Thyroid gland (tissue), 4 donors: Measurements from ENCODE around the gene LPIN3. TPM values are rescaled to one million over a fixed set of nuclear protein-coding genes. Genes with fewer than 3 reads are reported as not detected.
A peak's percentile ranks its signal among the peaks of the same experiment; 100 is the strongest.

Experiments used
- DNase-seq, 2 donors: peaks; one replicate each; pipeline ENCODE4 v3.0.0-alpha.2; 2019
- H3K27ac ChIP-seq, 3 donors: fragments of 200-600 bp; sonication (generic); 1 replicate in 2 of 3; 2 replicates in 1 of 3; pipeline ENCODE4 v1.5.1; 2016 to 2019; ENCODE audit warnings: mild to moderate bottlenecking in 1 of 3, moderate library complexity in 1 of 3
- H3K27me3 ChIP-seq: fragments of 200-600 bp; sonication (generic); one replicate; pipeline ENCODE4 v1.5.1; 2019
- H3K36me3 ChIP-seq, 2 donors: fragments of 200-600 bp; sonication (generic); one replicate each; pipeline ENCODE4 v1.5.1; 2016 to 2019
- H3K4me1 ChIP-seq, 2 donors: fragments of 200-600 bp; sonication (generic); one replicate each; pipeline ENCODE4 v1.5.1; 2017 to 2019
- H3K4me3 ChIP-seq, 3 donors: fragments of 200-600 bp; sonication (generic); replicated peaks in 1 of 3; 1 replicate in 2 of 3; 2 replicates in 1 of 3; pipeline ENCODE4 v1.5.1; 2016; ENCODE audit warnings: mild to moderate bottlenecking in 1 of 3
- H3K9me3 ChIP-seq: fragments of 200-600 bp; sonication (generic); one replicate; pipeline ENCODE4 v1.5.1; 2017
- CTCF ChIP-seq, 6 experiments: fragments of 200-600 bp in 3 of 6; fragments of 450-650 bp in 3 of 6; sonication (generic) in 3 of 6; IDR thresholded peaks; one replicate each; pipeline ENCODE4 v1.5.1; 2016 to 2019; ENCODE audit warnings: antibody characterized with exemption in 6 of 6, mild to moderate bottlenecking in 2 of 6, inconsistent platforms in 1 of 6, moderate library complexity in 1 of 6
- POLR2A ChIP-seq, 2 donors: fragments of 450-650 bp; IDR thresholded peaks; one replicate each; pipeline ENCODE4 v1.6.1; 2017; ENCODE audit warnings: antibody characterized with exemption in 2 of 2, mild to moderate bottlenecking in 2 of 2, moderate library complexity in 1 of 2
- WGBS, 2 donors: methylation state at CpG; one replicate each; pipeline ENCODE4 v1.1.5; 2017; 5-methylcytosine and 5-hydroxymethylcytosine counted together
- intact Hi-C: fragments of 100-400 bp; cut with DNase I; formaldehyde crosslinking; loops from one replicate; pipeline ENCODE4 v1.15.1; 2023
- total RNA-seq, 4 donors: library from RNA; depleted of rRNA; stranded (reverse); fragments of >200 nt; gene quantifications; one replicate each; pipeline ENCODE4 v1.2.3, GENCODE V29; 2016

Gene LPIN3
- total RNA-seq, 4 donors from 2014 or later = 33.5 to 53.5 (median 42.1) TPM

GRCh38 chr20:41316051-41316450 lies 24.6 kb upstream of the LPIN3 start:
- Histone ChIP-seq H3K27ac (peak overlapping the region in 2 of 3 donors; percentile 84 to 91), H3K9me3 (no peaks in the 10 kb centered on the region), H3K36me3 (no peaks in the 10 kb centered on the region), H3K27me3 (no peaks in the 10 kb centered on the region), H3K4me3 (peak overlapping the region in 1 of 3 donors; percentile 90), H3K4me1 (peaks cover 19 to 23% of the 10 kb centered on the region in 2 donors)
- intact Hi-C loops = loop anchor here (10.0 kb wide), 1 partner anchor 61 kb away; no protein-coding TSS in a partner anchor
- TF ChIP-seq POLR2A (IDR thresholded peaks at IDR 0.05) (no peak), CTCF (IDR thresholded peaks at IDR 0.05) (no peak)
- whole genome bisulfite sequencing, 2 donors = 79 to 80% methylated on average over 6 of the region's 6 CpGs
- DNase-seq = no peak

GRCh38 chr20:41316602-41317545 lies 23.7 kb upstream of the LPIN3 start:
- Histone ChIP-seq H3K27me3 (no peaks in the 10 kb centered on the region), H3K9me3 (no peaks in the 10 kb centered on the region), H3K27ac (peak overlapping the region; percentile 84 to 91 (median 85)), H3K4me1 (peaks cover 19 to 23% of the 10 kb centered on the region in 2 donors), H3K4me3 (peak overlapping the region; percentile 47 to 90 (median 77)), H3K36me3 (no peaks in the 10 kb centered on the region)
- DNase-seq = peak; percentile 77 to 81
- TF ChIP-seq POLR2A (IDR thresholded peaks at IDR 0.05) = no peak
- intact Hi-C loops = loop anchor here (10.0 kb wide), 1 partner anchor 62 kb away; no protein-coding TSS in a partner anchor
- 7 to 13% methylated on average over 15 to 38 of the region's 66 CpGs for WGBS, 2 donors

GRCh38 chr20:41317546-41318270 lies 22.9 kb upstream of the LPIN3 start, which contains the start of gene ZHX3:
ZHX3 (minus strand) TSS chr20:41317731; CDS start chr20:41204916, 112,815 bp downstream.
- peak; percentile 39 to 88 for TF ChIP-seq POLR2A (IDR thresholded peaks at IDR 0.05)
- no peak for TF ChIP-seq CTCF (IDR thresholded peaks at IDR 0.05)
- peak within 1 kb of the TSS; percentile 84 to 91 (median 85) for H3K27ac ChIP-seq
- no peaks in the 10 kb centered on the region for H3K27me3 ChIP-seq
- intact Hi-C loops = loop anchor here (10.0 kb wide), 1 partner anchor 63 kb away; no protein-coding TSS in a partner anchor
- H3K4me1 ChIP-seq = peaks cover 19 to 23% of the 10 kb centered on the region in 2 donors
- H3K36me3 ChIP-seq = no peaks in the 10 kb centered on the region
- no peaks in the 10 kb centered on the region for H3K9me3 ChIP-seq
- H3K4me3 ChIP-seq = peak within 1 kb of the TSS; percentile 47 to 90 (median 77)
- peak; percentile 98 for DNase-seq
- WGBS, 2 donors = 1 to 2% methylated on average over 9 to 20 of the region's 64 CpGs

- DNase-seq = no peak
- intact Hi-C loops = loop anchor here (10.0 kb wide), 1 partner anchor 63 kb away; no protein-coding TSS in a partner anchor
- no peak for TF ChIP-seq POLR2A (IDR thresholded peaks at IDR 0.05)
- no peak for TF ChIP-seq CTCF (IDR thresholded peaks at IDR 0.05)
- Histone ChIP-seq H3K36me3 (no peaks in the 10 kb centered on the region), H3K27me3 (no peaks in the 10 kb centered on the region), H3K4me3 (peak overlapping the region in 1 of 3 donors; percentile 31), H3K9me3 (no peaks in the 10 kb centered on the region), H3K27ac (peak overlapping the region; percentile 73 to 84 (median 77)), H3K4me1 (peaks cover 19 to 23% of the 10 kb centered on the region in 2 donors)
- 43 to 47% methylated on average over 5 of the region's 5 CpGs for WGBS, 2 donors
These were observed 22.4 kb upstream of the LPIN3 start for GRCh38 chr20:41318271-41318649.

- intact Hi-C loops = no loop called here
- Histone ChIP-seq H3K27ac (no peak overlapping the region), H3K36me3 (no peaks in the 10 kb centered on the region), H3K27me3 (no peaks in the 10 kb centered on the region), H3K9me3 (no peaks in the 10 kb centered on the region), H3K4me3 (no peak overlapping the region), H3K4me1 (peaks cover 14 to 18% of the 10 kb centered on the region in 2 donors)
- DNase-seq = no peak
- TF ChIP-seq CTCF (IDR thresholded peaks at IDR 0.05) = no peak
These were observed 20.2 kb upstream of the LPIN3 start for GRCh38 chr20:41320441-41320840.
